GM18907 (cell line): ENCODE data around the gene PAF1.

Experiments used
- ATAC-seq: cut with Tn5 transposase; IDR thresholded peaks from one replicate; pipeline ENCODE4 v1.9.1; 2021; ENCODE audit warnings: mild to moderate bottlenecking, moderate library complexity; ENCODE audit not compliant: unreplicated experiment

PAF1 gene

GRCh38 chr19:39406656-39407409 is 15.9 kb upstream of the PAF1 start, which contains the start of gene ZFP36:
ZFP36 (plus strand) TSS chr19:39406847; CDS start chr19:39406905, 58 bp downstream.
- ATAC-seq = peak; percentile 23

DNA sequence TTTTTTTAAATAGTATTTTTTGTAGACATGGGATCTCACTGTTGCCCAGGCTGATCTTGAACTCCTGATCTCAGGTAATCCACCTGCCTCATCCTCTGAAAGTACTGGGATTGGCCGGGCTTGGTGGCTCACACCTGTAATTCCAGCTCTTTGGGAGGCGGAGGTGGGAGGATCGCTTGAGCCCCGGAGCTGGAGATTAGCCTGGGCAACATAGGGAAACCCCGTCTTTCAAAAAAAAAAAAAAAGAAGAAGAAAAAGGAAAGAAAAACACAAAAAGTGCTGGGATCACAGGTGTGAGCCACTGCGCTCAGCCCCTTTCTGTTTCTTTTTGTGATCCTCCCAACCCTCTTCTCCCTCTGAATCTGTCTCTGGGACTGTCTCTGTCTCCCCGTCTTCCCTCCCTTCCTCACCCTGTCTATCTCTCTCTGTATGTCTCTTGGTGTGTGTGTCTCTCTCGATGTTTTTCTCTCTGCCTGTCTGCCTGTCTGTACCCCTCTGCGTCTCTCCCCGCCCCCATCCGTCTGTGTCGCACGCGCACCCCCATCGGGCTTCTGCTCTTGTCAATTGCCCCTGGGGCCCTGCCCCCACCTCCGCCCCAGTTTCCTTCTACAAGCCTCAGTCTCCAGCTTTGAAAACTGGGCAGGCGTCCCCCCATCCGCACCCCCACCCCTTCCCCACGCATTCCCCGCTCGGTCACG is 15.2 kb upstream of the PAF1 start:
- no peak for ATAC-seq

DNA sequence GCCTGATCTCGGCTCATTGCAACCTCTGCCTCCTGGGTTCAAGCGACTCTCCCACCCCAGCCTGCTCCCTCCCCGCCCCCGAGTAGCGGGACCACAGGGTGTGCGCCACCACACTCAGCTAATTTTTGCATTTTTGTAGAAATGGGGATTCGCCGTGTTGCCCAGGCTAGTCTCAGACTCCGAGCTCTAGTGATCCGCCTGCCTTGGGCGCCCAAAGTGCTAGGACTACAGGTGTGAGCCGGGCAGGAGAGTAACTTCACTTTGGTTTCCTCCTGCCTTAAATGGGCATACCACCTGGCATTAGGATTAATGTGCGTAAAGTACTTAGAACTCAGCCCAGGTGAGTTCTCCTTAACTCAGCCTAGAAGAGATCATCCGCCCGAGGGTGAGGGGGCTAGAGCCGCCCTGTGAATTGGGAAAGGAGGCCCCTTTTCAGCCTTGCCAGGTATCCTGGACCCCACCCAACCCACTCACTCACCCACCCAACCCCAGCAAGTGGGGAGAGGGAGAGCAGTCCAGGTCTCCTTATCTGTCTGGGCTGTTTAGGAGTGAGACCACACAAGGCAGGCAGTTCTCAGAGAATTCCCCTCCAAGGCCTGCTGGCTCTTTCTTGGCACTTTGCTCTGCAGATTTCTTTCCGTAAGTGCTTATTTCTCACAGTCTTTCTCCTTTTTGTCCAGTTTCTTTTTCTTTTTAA is 14.5 kb upstream of the PAF1 start:
- no peak for ATAC-seq

DNA sequence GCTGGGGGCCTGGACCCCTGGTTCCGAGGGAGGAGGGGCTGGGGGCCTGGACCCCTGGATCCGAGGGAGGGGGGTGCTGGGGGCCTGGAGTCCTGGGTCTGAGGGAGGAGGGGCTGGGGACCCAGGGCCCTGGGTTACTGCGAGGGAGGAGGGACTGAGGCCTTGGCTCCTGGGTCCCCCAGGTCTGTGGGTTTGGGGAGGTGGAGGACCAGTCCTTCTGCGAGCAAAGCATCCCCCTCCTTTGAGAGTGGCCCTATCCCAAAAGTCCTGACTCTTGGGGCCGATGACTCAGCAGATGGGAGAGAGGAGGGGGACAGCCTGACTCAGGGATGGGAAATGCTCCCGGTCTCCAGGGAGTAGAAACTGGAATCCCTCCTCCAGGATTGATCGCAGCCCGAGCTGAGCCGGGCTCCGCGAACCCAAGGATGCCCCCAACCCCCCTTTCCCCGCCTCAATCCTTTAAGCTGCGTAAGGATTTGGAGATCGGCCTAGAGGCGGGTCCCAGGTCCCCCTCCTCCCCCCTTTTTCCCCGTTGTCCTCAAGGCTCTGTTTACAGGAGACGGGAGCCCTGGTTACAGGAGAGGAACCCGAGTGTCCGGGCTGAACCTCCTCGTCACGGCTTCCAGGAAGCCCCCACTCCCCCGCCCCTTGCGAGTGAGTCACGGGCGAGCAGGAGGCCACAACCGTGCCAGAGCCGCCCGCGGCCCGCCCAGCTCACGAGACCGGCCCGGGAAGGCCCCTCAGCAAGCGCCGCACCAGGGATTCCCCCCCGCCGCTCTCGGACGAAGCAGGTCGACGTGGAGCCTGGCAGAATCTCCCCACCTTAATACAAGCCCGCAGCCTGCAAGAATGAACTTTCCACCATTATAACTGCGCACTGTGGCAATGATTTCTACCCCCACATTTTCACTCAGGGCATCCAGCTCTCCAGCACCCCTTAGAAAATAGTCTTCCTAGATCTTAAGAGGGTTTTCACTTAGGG is 12.7 kb upstream of the PAF1 start:
- ATAC-seq = peak; percentile 30

GRCh38 chr19:39402346-39403300 is 11.7 kb upstream of the PAF1 start:
- peak; percentile 35 for ATAC-seq

DNA sequence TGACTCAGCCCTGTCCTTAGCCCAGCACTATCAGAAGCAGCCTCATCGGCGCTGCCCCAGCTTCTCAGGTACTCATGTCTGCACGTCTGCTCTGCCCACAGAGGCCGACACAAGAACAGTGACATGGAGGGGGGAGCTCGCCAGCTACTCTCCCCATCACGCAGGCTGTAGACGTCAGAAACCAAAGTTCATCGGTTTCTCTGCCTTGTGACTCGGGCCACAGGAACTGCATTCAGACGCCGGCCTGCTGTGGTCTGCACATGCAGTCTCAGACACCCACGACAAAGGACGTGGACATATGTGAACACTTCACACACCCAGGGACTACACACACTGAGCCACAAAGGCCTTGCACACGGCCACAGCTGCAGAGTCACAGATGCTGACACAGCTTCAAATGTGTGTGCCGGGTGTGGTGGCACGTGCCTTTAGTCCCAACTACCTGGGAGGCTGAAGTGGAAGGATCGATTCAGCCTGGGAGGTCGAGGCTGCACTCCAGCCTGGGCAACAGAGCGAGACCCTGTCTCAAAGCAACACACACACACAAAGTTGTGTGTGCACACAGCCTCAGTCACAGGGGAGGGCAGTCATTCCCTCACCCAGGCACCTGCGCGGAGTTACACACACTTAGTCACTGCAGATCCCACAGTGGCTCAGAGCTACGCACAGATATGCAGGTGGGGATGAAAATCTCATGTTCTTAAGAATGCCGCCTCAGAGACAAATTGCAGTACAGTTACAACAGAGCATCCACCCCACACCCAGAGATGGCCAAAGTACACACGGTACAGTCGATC is 10.8 kb upstream of the PAF1 start:
- peak; percentile 29 for ATAC-seq

DNA sequence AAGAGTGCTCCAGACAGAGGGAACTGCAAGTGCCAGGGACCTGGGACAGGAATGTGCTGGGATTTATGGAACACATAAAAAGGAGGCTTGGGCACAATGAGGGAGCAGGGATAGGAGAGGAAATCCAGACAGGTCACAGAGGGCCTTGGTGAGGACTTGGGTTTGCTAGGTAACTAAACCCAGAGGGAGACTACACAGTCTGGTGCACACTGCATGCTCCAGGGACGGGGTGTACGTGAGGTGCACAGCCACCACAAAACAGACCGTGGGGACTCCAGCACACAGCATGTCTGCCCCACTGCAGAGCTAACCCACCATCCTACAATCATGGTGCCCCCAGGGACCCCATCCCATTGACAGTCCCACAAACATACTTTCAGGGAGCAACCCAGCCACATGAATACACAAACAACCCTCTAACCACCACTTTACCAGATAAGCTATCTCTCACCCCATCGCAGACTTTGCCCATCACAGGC is 10.2 kb upstream of the PAF1 start:
- peak; percentile 3 for ATAC-seq

DNA sequence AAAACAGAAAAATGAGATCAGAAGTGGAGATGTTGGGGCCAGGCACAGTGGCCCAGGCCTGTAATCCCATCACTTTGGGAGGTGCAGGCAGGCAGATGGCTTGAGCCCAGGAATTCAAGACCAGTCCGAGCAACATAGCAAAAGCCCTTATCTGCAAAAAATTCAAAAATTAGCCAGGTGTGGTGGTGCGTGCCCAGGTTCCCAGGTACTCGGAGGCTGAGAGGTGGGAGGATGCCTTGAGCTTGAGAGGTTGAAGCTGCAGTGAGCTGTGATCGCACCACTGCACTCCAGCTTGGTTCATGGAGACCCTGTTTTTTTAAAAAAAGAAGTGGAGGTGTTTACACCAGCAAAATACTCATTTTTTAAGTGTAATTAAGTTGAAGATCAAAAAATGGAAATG is 9.2 kb upstream of the PAF1 start:
- no peak for ATAC-seq

DNA sequence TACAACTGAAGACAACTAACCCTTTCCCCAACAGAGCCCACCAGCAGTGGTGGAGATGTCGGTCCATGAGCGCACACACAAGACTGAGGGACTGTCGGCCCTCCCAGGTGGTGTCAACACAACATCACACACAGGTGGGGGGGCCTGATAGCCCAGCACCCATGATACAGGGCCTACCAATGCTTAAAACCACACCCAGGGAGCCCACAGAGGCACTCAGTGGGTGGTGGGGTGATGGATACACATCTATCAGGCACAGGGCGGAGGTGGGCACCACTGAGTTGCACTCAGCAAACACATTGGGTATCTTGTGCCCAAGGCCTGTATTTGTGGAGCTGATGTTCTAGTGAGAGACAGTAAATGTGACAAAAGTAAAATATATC is 8.8 kb upstream of the PAF1 start:
- ATAC-seq = no peak

GRCh38 chr19:39398297-39398864 is 7.5 kb upstream of the PAF1 start:
- no peak for ATAC-seq

DNA sequence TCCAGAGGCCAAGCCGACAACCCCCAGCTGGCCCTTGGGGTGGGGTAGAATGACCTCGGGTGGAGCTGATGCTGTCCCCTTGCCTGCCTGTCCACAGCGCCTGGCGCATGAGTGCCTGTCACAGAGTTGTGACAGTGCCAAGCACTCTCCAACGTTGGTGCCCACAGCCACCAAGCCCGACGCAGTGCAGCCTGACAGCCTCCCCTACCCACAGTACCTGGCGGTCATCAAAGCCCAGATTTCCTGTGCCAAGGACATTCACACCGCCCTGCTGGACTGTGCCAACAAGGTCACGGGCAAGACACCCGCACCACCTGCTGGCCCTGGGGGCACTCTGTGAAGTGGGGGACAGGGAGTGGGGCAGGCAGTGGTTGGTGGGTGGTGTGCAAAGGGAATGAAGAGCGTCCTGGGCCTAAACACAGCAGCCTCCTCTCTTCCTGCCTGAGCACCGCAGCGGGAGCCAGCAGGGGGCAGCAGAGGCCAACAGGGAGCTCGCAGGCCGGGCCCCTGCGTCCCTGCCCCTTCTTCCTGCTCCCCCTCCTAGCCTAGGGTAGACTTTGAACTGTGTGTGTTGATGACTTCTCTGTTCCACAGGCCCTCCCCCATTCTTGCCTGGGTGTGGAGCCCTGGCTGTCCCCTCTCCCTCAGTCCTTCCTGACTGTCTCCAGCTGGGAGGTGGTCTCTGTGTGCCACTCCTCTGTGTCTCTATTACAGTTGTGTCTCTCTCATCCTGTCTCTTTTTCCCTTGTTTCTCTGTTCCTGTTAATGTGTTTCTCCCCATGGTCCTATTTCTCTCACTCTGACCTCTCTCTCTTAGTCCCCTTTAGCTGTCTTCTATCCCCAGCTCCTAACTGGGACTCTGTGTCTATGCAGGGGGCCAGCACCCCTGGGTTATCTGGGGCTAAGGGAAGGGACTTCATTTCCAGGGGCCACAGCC is 6.7 kb upstream of the PAF1 start:
- peak; percentile 36 for ATAC-seq

DNA sequence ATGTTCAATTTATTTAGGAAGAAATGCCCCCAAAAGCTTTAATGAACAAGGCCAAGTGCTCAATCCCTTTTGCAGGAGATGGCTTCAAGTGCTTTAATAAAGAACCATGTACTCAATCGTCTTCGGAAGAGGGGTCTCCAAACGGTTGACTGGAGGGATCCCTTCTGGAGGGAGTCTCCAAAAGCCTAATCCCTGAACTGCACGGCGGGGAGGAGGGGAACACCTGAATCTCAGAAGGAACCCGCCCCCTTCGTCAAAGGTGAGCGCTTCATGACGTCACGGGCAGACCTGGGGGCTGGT is 505 bp downstream of the PAF1 start:
- ATAC-seq = no peak

- ATAC-seq = no peak
Observed at GRCh38 chr19:39389631-39390414, 1.1 kb downstream of the PAF1 start.

- no peak for ATAC-seq
Observed at GRCh38 chr19:39388657-39389056, 2.2 kb downstream of the PAF1 start.

- no peak for ATAC-seq
Observed at GRCh38 chr19:39386557-39386956, 4.3 kb downstream of the PAF1 start.

DNA sequence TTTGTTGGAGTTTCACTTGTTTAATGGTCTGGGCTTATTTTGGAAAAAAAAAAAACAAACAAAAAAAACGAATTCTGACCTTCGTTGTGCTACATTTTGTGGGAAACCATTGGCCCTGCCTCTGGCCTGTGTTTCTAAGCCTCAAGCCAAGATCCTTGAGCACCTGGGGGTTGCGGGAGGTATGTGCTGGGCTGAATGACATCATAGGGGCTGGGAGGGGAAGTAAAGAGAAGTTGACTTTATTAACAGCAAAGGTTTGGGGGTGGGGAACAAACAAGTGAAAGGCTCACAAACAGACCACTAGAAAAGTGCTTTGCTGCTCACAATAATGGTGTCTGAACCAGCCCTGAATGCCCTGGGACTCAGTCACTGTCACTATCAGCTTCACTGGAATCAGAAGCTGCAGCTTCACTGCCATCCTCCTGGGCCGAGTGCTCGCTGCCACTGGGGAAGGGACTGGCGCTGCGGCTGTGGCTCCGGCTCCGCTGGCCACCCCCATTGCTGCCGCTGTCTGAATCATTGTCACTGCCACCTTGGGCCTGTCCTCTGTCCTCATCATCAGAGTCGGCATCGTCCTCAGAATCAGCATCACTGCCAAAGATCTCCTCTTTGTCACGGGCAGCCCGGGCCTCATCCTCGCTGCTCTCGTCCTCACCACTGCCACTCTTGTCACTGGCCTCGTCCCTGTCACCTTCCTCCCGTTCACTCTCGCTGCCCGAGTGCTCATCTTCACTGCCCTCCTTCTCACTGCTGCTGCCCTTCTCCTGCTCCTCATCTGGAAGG is 5.1 kb downstream of the PAF1 start:
- ATAC-seq = no peak
